LNCAP (cell line): ENCODE results near the gene BAIAP2.

Source experiments
- TF ChIP-seq, protein P1 (sequence below): fragments of 450-650 bp; IDR thresholded peaks from 2 replicates; pipeline ENCODE4 v1.5.1; 2017; ENCODE audit warnings: mild to moderate bottlenecking

BAIAP2 gene

DNA sequence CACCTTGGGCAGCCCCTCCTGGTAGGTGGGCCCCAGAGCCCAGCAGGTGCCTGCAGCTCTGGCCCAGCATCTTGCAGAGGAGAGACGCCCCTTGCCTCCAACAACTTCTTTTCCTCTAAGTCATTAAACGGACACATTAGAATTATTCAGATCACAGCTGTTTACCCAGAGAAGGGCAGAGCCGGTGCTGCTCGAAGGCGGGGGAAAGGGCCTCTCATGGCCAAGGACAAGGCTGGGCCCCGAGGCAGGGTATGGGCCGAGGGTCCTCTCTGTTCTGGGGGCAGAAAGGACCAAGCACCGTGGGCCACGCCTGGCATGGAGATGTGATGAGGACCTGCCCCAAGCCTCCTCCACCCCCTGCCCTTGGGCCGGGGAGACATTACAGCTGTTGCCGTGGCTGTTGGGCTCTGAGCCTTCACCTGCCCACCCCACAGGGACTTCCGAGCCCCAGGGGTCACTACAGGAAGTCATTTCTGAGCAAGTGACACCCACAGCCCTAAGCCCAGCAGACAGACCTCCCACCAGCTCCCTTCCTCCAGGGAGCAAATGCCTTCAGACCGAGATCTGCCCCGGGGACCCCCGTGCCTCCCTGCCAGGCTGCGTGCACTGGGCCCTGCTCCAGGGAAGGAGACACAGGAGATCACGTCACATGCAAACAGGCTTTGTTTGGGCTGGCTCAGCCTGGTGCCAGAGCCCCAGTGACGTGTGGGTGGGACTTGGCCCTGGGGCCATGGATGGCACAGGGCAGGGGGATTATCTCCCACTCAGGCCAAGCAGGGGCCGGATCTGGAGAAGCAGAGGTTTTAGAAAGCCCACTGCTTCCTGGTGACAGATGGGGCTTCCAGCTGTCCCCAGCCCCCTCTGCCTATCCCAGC, 129.7 kb downstream of the BAIAP2 start:
- TF ChIP-seq, protein P1, sequence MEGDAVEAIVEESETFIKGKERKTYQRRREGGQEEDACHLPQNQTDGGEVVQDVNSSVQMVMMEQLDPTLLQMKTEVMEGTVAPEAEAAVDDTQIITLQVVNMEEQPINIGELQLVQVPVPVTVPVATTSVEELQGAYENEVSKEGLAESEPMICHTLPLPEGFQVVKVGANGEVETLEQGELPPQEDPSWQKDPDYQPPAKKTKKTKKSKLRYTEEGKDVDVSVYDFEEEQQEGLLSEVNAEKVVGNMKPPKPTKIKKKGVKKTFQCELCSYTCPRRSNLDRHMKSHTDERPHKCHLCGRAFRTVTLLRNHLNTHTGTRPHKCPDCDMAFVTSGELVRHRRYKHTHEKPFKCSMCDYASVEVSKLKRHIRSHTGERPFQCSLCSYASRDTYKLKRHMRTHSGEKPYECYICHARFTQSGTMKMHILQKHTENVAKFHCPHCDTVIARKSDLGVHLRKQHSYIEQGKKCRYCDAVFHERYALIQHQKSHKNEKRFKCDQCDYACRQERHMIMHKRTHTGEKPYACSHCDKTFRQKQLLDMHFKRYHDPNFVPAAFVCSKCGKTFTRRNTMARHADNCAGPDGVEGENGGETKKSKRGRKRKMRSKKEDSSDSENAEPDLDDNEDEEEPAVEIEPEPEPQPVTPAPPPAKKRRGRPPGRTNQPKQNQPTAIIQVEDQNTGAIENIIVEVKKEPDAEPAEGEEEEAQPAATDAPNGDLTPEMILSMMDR: no peak

DNA sequence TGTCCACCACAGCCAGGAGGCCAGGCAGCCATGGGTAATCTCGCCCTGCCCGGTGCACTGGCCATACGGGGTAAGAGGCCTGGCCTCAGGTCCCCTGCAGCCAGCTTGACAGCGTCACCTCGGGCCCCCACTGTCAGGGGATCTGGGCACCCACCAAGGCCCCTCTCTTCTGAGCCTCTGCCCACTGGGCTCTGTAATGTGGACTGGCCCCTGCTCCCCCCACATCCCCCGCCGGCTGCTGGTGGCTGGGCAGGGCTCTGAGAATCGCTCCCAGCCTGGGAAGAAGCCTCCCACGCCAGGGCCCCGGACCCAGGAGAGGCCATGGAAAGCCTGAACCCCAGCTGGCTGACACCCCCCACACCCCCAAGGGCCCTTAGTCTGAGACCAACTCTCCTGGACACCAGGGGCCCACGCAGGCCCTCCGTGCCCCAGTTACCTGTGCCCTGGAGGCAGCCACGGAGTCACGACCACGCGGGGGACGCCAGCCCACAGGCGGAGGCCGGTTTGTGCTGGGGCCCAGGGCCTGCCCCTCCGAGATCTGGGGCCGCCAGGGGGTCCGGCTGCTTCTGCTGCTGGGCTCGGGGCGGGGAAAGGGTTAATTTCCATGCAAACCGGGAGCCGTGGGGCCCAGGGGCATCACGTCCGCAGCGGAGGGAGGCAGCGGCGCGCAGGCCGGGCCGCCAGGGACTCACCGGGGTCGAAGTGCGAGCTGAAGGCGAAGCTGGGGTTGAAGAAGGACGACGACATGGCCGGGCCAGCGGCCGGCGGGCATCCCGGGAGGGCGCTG, 130.5 kb downstream of the BAIAP2 start, which contains the start of gene PVALEF:
Gene PVALEF (plus strand): TSS at position 262 of the 787 bp plus-strand sequence. CDS start 15,720 bp downstream, outside the sequence.
- TF ChIP-seq, protein P1: no peak

DNA sequence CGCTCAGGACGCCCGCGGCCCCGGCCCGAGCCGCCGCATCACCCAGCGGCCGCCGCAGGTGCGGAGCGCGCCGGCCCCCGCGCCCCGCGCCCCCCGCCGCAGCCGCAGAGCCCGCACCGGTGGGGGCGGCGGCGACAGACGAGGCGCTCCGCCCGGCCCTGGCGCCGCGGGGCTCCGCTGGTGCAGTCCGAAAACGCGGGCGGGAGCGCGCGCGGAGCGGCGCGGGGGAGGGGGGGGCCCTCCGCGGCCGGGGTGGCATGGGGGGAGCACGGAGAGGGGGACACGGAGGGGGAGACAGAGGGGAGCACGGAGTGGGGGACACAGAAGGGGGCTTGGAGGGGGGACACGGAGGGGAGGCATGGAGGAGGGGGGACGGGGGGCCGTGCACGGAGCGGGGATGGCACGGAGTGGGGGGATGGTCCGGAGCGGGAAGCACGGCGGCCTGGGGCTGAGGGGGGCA, 131.1 kb downstream of the BAIAP2 start, which contains the start of gene AATK:
Gene AATK (minus strand): TSS at position 189 of the 460 bp plus-strand sequence. CDS start 229 bp downstream, outside the sequence.
- TF ChIP-seq, protein P1: no peak
